Astrocyte of the cerebellum (primary cell): ENCODE measurements around the gene GSPT1.

Experiments
- DNase-seq: peaks from one replicate; pipeline ENCODE4 v3.0.0-alpha.2; 2011; ENCODE audit warnings: low read depth
- H3K4me3 ChIP-seq: 2 replicates; pipeline ENCODE4 v1.5.1; 2011; ENCODE audit warnings: mild to moderate bottlenecking, low read depth, low read length, moderate library complexity
- in situ Hi-C: cut with HindIII; loops from 2 replicates; pipeline ENCODE4 v1.10.0; 2017; ENCODE audit warnings: low sequenced_read_pairs
- TF ChIP-seq, protein P1 (sequence below): IDR thresholded peaks from 2 replicates; pipeline ENCODE4 v1.5.1; 2012; ENCODE audit warnings: low read length, low read depth, moderate library complexity, mild to moderate bottlenecking; ENCODE audit errors: missing control alignments

The GSPT1 gene

DNA sequence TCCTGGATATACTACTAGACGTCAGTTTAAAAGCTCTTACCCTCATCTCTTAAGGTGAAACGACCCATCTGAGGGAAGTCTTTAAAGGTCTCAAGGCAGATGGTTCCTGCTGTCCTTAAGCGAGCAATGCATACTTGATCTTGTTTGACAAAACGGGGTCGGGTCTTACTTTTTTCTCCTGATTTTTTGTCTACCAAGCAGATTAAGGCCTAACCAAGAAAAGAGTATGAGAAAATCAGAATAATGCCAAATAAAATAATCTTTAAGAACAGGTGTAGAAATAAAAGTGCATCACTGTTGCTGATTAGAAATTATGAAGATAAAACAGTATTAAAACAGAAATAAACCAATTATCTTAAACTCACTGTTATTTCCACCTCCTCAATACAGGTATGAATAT, 40.0 kb downstream of the GSPT1 start:
- H3K4me3 ChIP-seq: no peak overlapping the region
- DNase-seq: no peak
- TF ChIP-seq, protein P1, sequence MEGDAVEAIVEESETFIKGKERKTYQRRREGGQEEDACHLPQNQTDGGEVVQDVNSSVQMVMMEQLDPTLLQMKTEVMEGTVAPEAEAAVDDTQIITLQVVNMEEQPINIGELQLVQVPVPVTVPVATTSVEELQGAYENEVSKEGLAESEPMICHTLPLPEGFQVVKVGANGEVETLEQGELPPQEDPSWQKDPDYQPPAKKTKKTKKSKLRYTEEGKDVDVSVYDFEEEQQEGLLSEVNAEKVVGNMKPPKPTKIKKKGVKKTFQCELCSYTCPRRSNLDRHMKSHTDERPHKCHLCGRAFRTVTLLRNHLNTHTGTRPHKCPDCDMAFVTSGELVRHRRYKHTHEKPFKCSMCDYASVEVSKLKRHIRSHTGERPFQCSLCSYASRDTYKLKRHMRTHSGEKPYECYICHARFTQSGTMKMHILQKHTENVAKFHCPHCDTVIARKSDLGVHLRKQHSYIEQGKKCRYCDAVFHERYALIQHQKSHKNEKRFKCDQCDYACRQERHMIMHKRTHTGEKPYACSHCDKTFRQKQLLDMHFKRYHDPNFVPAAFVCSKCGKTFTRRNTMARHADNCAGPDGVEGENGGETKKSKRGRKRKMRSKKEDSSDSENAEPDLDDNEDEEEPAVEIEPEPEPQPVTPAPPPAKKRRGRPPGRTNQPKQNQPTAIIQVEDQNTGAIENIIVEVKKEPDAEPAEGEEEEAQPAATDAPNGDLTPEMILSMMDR: no peak
- in situ Hi-C loops: no loop called here

DNA sequence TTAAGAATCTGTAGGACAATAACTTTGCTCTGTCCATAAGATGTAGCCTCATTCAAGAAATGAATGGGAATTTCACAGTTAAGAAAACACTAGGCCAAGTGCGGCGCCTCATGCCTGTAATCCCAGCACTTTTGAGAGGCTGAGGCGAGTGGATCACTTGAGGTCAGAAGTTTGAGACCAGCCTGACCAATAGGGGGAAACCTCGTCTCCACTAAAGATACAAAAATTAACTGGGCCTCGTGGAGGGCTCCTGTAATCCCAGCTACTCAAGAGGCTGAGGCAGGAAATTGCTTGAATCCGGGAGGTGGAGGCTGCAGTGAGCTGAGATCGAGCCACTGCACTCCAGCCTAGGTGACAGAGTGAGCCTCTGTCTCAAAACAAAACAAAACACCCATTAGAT, 44.6 kb downstream of the GSPT1 start:
- TF ChIP-seq, protein P1: no peak
- in situ Hi-C loops: no loop called here
- no peak overlapping the region for H3K4me3 ChIP-seq
- no peak for DNase-seq

DNA sequence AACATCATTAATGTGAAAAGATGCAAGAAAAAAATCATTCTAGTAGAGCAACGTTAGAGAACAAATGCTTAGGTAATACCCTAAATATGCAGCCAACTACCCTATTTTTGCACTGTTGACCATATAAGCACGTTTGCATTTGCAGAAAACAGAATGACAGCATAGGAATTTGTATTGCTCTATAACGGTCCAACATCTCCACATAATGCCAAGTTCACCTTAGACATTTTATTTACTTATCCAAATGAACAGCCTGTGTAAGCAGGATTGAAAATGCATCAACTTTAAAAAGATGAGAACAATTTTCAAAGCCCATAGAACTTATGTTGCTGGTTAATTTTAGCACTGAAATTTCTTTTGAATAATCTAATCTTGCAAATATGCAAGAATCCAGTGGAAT, 45.4 kb downstream of the GSPT1 start:
- TF ChIP-seq, protein P1: no peak
- no peak overlapping the region for H3K4me3 ChIP-seq
- in situ Hi-C loops: no loop called here
- DNase-seq: no peak

DNA sequence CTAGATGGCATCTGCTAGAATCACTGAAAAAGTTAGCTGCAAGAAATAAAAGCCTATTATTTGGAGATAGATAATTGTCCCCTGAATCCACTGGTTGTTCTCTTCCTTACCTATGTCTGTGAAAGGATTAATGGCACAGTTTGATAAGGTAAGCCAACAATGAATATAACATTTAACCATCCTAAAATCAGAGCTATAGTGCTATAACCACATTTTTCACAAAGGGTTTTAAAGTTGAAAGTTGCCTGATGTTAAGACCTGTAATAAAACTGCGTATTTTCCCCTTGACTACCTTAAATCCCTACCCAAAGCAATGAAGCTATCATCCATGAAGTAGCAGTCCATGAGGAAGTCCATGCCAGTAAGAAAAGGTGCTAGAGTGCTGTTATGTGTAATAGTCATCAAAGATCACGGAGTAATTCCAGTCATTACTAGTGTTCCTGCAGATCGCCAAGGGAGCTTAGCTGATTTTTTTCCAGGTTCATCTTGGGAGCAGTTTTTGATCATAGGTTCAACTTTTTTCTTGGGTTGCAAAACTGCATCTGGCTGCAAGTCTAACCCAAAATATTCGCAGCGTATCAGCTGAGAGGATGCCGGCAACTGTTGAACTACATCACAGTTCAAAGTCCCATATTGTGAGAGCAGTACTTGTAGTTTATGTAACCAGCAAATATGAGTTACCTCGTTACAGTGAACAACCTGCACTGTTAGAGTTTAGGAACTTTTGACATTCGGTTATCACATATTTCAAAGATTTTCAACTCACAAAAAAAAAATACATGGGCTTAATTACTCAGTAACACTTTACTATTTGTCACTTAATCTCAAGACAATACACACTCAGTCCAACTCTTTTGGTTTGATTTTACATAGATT, 46.2 kb downstream of the GSPT1 start:
- in situ Hi-C loops: no loop called here
- DNase-seq: no peak
- TF ChIP-seq, protein P1: no peak
- H3K4me3 ChIP-seq: no peak overlapping the region

DNA sequence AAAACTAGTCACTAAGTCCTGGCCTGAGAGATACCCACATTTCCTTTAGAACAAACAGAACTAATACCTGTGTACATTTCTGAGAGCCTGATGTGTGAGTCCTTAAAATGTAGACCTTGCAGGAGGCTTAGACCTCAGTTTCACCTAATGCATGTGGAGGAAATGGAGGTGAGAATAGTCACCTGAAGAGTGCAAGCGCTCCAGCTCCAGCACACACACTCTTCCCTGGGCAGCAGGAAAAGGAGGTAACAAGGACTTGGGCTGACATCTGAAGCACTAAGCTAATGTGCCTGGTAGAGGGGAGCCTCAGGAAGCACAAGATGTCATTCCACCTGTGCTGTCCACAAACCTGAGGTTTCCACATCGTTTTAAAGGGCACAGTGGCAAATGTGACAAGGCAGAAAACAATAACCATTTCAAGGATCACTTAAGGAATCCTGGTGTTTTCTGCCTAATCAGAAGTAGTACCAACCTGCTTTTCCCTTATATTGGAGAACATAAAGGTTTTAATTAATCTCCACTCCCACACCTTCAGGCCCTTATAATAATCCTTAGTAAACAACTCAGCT, 47.3 kb downstream of the GSPT1 start:
- in situ Hi-C loops: no loop called here
- no peak for DNase-seq
- no peak overlapping the region for H3K4me3 ChIP-seq

DNA sequence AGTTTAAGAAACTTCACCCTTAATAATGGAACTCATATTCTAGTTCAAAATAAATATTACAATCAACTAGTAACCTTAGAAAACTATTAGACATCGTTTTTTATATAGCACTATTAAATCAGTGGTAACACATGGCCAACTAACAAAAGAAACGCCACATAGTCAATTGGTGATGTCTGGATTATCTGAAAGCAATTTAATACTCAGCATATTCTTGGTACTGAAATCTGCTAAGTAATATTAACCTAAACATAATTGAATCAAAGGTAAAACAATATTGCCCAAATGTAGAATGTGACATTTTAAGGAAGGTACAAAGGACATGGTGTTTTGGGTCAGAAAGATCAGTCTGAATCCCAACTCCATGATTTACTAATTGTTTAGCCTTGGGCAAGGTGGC, 53.3 kb downstream of the GSPT1 start:
- TF ChIP-seq, protein P1: no peak
- no peak for DNase-seq
- no peak overlapping the region for H3K4me3 ChIP-seq
- in situ Hi-C loops: no loop called here

More for the DNA sequence above, 47.3 kb downstream of the GSPT1 start:
- TF ChIP-seq, protein P1: no peak
